HG02623 (cell line): ENCODE measurements around the gene KRTAP4-7.
"Not testable (repeated sequence)": the region's sequence is repeated elsewhere in the genome, so short reads cannot be mapped to it uniquely, and the experiment has no call there.

Source experiments
- ATAC-seq: cut with Tn5 transposase; IDR thresholded peaks from one replicate; pipeline ENCODE4 v1.9.1; 2021; ENCODE audit warnings: moderate library complexity; ENCODE audit not compliant: unreplicated experiment

Gene KRTAP4-7

DNA sequence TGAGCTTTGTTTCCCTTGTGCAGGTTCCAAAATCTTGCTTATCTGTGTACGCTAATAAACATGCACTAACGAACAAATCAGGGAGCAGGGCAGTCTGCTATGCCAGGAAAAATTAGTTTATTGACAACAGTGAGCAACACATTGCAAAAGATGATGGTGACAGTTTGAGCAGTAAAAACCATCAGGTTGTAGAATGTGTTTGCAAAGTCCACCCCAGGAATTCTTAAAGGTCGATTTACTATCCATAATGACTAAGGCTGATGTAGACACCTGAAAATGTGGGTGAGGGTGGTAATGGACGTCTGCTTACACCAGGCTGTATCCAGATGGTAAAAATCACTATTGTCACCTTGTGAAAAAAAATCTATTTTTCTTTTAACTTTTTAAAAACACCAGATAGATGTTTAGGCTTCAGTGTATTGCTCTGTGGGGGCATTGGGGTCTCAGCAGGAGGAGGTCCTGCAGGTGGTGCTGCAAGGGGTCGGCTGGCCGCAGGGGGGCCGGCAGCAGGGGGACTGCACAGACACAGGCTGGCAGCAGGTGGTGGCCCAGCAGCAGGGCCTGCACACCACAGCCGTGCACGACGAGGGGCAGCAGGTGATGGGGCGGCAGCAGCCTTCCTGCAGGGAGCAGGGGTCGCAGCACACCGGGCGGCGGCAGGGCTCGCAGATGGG is 18.8 kb upstream of the KRTAP4-7 start:
- not testable (repeated sequence) for ATAC-seq

DNA sequence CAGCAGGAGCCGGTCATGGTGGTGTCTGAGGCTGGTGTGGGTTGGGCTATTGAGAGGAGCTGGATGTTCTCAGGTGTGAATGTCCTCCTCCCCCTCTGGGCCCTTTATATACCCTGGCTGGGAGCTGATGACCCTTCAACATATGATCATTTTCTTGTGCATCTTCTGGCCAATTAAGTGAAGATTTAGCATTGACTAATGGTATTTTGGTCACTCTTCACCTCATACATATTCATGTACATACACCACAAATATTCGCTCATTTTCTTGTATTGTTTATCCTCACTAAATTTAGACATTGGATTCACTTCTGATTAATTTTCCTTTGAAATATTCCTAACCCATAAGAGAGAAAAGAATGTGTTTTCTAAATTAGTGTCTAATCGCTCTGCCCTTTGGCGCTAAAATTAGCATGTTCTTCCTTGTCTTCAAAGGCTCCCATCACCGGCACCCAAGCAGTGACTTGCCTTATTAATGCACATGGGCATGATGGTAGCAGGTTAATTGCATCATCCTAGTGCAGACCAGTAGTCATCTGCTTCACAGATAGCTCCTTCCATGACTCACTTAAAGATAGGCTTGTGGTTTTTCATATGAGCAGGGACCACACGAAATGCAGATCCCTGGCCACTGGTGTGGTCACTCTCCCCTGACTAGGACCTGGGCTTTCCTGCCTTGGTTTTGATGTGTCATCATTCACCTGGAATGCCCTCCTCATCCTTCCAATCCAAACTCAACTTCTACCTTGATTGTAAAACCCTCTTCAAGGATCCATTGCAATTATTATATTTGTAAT is 17.9 kb upstream of the KRTAP4-7 start, which contains the start of gene KRTAP2-4:
KRTAP2-4 (minus strand) TSS at position 51 of the 796 bp plus-strand sequence; CDS start at position 17, 34 bp downstream.
- ATAC-seq = no peak

DNA sequence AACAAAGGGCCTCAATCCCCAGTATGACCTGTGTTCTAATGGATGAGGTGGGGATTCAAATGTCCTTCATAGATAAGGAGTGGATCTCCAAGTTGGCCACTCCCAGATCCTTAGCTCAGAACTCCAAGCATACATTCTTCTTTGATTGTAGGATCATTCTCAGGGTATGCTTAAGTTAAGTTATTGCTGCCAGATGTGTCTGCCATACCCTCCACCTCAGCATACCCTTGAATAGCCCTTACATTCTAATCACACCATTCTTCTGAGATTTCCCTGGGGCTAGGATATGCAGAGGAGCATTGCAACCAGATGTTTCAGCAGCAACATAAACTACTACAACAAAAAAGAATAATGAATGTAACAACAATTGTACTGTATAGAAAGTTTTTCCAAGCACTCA is 16.7 kb upstream of the KRTAP4-7 start:
- ATAC-seq = no peak

DNA sequence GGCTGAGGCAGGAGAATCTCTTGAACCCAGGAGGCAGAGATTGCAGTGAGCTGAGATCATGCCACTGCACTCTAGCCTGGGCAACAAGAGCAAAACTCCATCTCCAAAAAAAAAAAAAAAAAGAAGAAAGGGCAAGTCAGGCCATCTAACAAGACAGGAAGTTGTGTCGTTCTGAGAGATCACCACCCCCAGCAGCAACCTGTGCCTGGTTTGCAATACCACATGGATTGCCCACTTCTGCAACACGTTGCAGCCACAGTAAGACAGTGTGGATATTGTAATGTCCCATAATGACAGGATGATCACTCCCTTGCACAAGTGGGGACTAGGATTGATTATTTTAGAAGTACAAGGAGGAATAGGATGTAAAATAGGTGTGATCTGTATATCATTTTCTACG is 14.9 kb upstream of the KRTAP4-7 start:
- no peak for ATAC-seq

DNA sequence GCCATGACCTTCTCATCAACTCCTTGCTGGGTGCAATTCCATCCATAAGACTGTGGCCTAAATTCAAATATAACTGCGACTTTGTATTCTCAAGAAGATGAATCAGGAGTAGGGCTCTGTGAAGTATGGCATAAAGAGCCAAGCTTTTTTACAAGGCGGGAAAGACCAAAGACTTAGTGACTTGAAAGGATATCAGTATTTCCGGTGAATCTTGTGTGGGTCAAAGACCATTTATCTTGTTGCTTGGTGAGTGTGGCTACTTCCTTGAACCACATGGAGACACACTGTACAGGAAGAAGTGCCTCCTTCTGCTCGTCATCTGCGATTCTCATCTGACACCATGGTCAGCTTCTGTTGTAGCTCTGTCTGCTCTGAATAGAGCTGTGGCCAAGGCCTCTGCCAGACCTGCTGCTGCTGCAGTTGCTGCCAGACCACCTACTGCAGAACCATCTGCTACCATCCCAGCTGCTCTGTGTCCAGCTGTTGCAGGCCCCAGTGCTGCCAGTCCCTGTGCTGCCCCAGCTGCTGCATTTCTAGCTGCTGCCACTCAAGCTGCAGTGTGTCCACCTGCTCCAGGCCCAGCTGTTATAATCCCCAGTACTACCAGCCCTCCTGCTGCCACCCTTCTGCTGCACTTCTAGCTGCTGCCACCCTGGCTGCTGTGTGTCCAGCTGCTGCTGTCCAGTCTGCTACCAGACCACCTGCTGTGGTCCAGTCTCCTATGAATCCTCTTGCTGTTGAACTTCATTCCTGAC is 12.2 kb upstream of the KRTAP4-7 start:
- ATAC-seq = no peak

DNA sequence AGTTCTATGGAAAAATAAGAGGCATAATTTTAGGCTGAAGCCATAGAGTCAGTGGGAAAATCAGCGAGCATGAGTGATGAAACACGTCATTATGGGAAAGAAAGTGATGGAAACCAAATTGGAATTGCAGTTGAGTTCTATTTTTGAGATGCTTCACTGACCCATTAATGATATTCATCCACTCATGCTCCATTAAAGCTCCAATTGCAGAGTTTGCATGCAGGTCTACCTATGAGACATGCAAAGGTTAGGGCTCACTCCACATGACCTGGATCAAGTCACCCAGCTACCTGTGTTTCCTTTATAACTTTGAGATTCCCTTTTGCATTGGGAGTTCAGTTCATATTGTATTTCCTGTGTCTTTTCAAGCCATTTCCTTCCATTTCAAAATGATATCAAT is 10.3 kb upstream of the KRTAP4-7 start:
- no peak for ATAC-seq

DNA sequence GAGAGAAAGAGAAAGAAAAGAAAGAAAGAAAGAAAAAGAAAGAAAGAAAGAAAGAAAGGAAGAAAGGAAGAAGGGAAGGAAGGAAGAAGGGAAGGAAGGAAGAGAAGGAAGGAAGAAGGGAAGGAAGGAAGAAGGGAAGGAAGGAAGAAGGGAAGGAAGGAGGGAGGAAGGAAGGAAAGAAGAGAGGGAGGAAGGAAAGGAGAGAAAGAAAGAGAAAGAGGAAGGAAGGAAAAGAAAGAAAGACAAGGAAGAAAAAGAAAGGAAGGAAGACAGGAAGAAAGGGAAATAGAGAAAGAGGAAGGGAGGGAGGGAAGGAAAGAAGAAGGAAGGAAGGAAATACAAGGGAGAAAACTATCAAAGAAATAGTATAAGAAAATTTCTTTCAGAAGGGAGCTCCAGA is 7.2 kb upstream of the KRTAP4-7 start:
- ATAC-seq = no peak

DNA sequence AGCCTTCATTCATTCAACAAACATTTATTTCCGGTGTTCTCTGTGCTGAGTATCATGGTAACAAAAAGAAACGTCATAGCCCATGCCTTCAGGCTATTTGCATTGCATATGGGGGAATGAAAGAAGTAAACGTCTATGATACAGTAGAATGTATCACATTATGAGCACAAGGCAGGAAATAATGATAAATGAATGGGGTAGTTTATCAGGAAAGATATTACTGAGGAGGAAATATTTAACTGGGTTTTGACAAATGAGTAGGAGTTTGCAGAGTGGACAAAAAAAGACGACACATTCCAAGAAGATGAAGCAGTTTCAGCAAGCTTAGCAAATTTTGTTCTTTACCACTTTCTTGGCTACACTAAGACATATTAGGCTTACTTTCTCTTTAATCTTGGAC is 1.3 kb upstream of the KRTAP4-7 start:
- ATAC-seq = no peak

DNA sequence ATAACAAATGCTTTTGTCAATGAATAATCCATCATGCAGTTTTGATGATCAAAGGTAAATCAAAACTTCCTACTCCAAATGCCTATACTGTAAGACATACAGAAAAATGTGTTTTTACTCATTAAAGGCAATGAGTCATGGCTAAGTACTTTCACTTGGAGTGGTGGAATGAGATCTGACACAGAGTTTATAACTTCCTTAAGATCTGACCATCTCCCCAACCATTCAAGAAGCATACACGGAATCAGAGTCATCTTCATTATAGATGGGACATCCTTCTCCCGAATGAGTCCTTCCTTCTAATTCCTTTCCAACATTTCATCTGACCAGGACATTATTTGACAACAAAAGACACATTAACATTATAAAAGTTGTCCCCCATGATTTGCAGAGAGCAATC is 523 bp upstream of the KRTAP4-7 start:
- ATAC-seq = not testable (repeated sequence)

DNA sequence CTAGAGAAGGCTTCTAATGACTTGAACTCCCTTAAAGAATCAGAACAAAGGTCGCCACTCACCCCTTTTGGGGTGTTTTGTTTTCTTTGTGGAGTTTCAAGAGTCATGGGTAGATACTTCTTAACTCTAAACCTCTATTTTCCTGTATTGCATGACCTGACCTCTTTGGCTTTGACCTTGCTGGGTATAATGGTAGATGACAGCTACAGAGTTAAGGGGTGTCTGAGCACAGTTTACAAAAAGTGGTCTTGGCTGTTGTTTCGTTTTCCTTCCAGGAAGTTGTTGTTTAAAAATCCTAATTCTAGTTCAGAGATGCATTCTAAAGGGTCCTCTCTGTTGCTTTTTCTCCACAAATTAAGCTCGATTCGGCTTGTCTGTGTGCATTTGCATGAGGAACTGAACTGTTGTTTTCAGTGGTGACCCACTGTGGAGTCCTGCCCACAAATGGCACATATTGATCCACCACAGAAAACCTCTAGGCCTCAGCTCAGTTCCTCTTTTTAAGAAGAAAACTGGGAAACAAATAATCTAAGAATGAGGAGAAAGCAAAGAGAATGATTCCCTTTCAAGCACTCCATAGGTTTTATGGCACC is 4.9 kb downstream of the KRTAP4-7 start:
- not testable (repeated sequence) for ATAC-seq

DNA sequence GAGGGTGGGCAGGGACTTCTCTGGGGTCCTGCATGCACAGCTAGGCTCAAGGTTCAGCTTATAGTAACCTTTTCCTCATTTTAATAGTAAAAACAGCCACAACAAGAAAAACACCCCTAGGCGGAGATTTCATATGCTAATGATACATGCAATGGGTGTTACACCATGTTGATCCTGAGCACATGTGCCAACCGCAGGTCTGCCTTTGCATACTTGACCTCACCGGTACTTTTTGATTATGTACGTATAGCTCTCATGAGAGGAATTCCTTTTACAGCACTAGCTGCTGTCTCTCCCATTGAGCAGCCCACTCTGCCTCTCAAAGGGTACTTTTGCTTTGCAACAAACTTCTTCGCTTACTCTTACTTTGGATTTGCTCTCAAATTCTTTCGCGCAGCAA is 12.1 kb downstream of the KRTAP4-7 start:
- ATAC-seq = no peak

DNA sequence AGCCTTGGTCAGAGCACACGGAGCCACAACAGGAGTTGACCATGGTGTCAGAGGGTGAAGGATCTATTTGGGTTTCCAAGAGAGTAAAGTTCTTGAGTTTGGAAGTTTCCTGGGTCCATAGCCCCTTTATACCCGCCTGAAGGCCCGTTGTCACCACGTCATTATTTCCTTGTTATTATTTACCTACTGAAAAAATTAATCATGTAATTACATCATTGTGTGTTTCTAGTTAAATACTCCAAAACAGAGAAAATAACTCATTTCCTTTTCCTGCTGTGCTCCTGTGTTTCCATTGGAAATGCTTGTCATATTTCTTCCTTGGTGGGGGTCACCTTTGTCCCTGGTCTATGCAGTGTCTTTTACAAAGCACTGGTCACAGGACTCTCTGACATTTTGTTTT is 14.1 kb downstream of the KRTAP4-7 start, which contains the start of gene KRTAP4-8:
KRTAP4-8 (minus strand) TSS at position 101 of the 400 bp plus-strand sequence; CDS start at position 43, 58 bp downstream.
- ATAC-seq = no peak

DNA sequence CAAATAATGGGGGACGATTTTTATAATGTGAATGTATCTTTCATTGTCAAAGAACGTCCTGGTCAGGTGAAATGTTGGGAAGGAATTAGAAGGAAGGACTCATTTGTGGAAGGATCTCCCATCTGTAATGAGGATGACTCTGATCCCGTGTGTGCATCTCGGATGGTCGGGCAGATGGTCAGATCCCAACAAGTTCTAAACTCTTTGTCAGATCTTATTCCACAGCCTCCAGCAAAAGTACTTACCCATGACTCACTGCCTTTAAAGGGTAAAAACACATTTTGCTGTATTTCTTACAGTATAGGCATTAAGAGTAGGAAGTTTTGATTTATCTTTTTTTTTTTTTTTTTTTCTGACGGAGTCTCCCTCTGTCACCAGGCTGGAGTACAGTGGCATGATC is 14.5 kb downstream of the KRTAP4-7 start:
- ATAC-seq = no peak

DNA sequence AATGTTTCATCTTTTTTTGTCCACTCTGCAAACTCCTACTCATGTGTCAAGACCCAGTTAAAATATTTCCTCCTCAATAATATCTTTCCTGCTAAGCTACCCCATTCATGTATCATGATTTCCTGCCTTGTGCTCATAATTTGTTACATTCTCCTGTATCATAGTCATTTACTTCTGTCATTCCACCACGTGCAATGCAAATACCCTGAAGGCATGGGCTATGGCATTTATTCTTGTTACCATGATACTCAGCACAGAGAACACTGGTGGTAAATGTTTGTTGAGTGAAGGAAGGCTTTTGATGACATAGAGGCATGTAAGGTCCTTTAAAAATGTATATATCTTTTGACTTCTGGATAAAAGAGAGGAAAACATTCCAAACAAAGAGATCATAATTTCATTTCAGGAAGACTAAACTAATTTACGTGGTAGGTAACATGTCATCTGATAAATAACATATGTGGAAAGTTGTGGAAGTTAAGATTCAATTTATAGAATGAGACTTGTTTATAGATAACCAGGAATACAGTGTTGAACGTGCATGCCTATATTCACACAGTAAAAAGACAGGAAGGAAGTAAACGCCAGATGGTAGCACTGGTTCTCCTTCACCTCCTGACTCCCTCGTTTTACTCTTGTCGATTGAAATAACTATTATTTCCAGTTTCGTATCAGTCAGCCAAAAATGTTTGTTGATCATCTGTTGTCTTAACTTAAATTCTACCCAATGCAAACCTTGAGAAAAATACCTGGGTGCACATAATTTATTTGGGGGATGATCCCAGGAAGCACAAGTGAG is 15.9 kb downstream of the KRTAP4-7 start:
- ATAC-seq = not testable (repeated sequence)

DNA sequence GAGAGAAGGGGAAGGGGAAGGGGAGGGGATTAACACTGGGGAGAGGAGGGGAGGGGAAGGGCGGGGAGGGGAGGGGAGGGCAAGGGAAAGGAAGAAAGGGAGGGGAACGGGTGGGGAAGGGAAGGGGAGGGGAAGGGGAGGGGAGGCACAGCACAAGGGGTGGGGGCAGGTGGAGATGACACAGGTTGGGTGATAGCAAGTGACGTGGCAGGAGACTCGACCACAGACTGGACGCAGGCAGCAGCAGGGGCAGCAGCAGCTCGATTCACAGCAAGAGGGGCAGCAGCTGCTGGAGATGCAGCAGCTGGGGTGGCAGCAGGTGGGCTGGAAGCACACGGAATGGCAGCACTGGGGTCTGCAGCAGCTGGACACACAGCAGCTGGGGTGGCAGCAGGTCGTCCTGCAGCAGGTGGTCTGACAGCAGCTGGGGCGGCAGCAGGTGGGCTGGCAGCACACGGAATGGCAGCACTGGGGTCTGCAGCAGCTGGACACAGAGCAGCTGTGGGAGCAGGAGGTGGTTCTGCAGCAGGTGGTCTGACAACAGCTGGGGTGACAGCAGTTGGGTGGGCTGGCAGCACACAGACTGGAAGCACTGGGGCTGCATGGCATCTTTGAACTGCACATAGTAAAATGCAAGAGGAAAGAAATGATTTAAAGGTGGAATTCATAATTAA is 17.8 kb downstream of the KRTAP4-7 start, which contains the start of gene KRTAP4-16:
KRTAP4-16 (minus strand) TSS at position 624 of the 674 bp plus-strand sequence; CDS start at position 624, 0 bp downstream.
- no peak for ATAC-seq

DNA sequence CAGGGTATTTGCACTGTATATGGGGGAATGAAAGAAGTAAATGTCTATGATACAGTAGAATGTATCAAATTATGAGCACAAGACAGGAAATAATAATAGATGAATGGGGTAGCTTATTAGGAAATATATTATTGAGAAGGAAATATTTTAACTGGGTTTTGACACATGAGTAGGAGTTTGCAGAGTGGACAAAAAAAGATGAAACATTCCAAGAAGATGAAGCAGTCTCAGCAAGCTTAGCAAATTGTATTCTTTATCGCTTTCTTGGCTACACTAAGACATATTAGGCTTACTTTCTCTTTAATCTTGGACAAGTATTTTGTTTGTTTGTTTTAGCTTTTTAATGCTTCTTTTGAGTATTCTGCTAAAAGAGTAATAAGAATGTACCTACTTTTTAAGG is 19.9 kb downstream of the KRTAP4-7 start:
- no peak for ATAC-seq

DNA sequence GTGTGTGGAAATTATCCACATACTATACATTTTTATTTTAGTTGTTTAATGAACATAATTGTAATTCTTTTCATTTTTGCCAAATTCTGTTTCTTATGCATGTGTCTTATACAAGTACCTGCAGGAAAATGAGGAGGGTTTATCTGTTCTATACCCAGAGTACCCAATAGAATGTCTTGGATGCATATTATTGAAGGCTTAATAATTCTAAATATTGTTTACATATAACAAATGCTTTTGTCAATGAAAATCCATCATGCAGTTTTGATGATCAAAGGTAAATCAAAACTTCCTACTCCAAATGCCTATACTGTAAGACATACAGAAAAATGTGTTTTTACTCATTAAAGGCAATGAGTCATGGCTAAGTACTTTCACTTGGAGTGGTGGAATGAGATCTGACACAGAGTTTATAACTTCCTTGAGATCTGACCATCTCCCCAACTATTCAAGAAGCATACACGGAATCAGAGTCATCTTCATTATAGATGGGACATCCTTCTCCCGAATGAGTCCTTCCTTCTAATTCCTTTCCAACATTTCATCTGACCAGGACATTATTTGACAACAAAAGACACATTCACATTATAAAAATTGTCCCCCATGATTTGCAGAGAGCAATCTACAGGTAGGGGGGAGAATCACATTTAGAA is 20.6 kb downstream of the KRTAP4-7 start:
- ATAC-seq = not testable (repeated sequence)

DNA sequence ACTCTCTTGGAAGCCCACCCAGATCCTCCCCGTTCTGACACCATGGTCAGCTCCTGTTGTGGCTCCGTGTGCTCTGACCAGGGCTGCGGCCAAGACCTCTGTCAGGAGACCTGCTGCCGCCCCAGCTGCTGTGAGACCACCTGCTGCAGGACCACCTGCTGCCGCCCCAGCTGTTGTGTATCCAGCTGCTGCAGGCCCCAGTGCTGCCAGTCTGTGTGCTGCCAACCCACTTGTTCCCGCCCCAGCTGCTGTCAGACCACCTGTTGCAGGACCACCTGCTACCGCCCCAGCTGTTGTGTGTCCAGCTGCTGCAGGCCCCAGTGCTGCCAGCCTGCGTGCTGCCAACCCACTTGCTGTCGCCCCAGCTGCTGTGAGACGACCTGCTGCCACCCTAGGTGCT is 21.4 kb downstream of the KRTAP4-7 start, which contains the start of gene KRTAP4-9:
KRTAP4-9 (plus strand) TSS at position 43 of the 400 bp plus-strand sequence; CDS start at position 43, 0 bp downstream.
- not testable (repeated sequence) for ATAC-seq

DNA sequence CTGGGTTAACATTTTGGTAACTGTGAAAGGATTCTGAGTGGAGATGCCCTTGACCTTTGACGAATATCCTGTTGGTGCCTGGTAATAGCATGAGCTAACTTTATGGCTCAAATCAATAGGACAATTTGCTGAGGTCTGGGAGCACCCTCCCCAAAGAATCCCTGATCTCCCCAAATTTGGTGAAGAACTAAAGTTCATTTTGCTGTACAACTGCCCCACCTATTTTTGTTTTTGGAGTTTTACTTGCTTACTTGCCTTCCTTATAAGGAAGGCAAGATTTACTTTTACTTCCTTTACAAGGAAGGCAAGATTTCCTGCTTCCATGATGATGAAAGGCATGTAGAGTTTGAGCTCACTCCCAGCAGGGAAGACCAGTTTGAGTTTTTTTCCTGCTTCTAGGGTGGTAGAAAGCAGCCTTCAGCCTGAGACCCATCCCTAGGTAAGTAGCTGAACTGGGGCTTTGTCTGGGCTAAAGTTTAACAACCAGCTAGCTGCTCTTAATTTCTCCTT is 24.0 kb downstream of the KRTAP4-7 start:
- ATAC-seq = no peak
